ENCODE data around the gene PIGR. TPM values are rescaled to one million over a fixed set of nuclear protein-coding genes. Genes with fewer than 3 reads are reported as not detected.
A peak's percentile ranks its signal among the peaks of the same experiment; 100 is the strongest.

The PIGR gene
- total RNA-seq, 2 experiments from 2014 or later: 0.03 TPM; not detected in 1

DNA sequence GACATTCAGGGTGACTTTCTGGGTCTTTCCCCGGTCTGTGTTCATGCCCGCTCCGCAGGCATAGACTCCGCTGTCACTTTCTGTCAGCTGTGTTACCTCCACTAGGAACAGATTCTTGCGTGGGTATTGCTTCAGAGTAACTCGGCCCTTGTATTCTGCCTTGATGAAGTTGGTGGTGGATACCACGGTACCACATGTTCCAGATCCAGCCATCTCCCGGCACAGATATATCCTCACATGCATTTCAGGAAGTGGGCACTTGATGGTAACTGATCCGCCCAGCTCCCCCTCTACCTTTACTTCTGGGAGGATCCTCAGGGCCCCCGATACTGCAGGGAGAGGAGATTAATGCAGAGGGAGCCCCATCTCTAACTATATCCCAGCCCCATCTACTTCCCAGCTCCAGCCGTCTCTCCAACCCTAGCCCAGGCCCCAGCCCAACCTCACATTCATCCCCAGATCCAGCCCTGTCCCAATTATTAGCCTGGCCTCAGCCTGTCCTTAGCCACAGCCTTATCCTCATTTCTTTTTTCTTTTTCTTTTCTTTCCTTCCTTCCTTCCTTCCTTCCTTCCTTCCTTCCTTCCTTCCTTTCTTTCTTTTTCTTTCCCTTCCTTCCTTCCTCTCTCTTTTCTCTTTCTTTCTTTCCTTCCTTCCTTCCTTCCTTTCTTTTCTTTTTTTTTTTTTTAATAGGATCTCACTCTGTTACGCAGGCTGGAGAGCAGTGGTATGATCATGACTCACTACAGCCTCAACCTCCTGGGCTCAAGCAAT lies 32.3 kb downstream of the PIGR start:
- no peaks in the 10 kb centered on the region for H3K4me1 ChIP-seq (ENCODE audit: insufficient read depth, low read length, poor library complexity, severe bottlenecking)

DNA sequence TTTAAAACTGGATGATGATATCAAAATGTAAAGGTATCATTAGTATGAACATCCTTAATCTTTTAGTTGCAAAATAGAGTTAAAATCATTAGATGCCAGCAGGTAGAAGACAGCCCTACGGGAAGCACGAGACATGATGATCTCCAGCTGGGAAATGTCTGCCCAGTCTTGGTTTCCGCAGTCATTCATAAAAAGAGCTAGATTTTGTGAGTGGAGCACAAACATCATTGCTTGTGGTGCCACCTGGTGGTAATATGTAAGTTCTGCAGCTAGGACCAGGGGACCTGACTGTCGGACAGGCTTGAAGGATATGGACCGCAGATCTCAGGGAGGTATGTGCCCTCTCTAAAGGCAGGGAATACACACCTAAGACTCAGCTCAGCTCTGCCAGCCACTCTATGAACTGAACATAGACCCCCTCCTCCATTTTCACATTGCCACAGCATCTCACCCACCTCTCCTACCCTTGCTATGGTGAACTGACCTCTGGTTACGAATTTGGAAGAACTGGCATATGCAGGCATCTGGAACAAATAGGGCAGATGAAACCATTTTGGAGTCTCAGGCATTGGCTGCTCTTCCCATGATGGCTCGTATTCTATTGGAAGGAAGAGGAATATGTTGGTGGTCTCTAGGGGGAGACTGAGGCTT lies 33.7 kb downstream of the PIGR start:
- H3K27ac ChIP-seq (ENCODE audit: low read depth, low read length, poor library complexity, severe bottlenecking): no peak overlapping the region
- H3K4me3 ChIP-seq (ENCODE audit: low read depth, low read length, poor library complexity, severe bottlenecking): no peak overlapping the region
- H3K4me1 ChIP-seq (ENCODE audit: insufficient read depth, low read length, poor library complexity, severe bottlenecking): no peaks in the 10 kb centered on the region
- BruUV-seq (replicated peaks): no TSS peak
- no peaks in the 10 kb centered on the region for H3K36me3 ChIP-seq (ENCODE audit: insufficient read depth, low read length)
- DNase-seq (ENCODE audit: low spot score): peak; percentile 84
- TF ChIP-seq EZH2phosphoT487 (IDR thresholded peaks at IDR 0.05; ENCODE audit: borderline replicate concordance, low read depth, low read length): no peak
- TF ChIP-seq, protein P1, sequence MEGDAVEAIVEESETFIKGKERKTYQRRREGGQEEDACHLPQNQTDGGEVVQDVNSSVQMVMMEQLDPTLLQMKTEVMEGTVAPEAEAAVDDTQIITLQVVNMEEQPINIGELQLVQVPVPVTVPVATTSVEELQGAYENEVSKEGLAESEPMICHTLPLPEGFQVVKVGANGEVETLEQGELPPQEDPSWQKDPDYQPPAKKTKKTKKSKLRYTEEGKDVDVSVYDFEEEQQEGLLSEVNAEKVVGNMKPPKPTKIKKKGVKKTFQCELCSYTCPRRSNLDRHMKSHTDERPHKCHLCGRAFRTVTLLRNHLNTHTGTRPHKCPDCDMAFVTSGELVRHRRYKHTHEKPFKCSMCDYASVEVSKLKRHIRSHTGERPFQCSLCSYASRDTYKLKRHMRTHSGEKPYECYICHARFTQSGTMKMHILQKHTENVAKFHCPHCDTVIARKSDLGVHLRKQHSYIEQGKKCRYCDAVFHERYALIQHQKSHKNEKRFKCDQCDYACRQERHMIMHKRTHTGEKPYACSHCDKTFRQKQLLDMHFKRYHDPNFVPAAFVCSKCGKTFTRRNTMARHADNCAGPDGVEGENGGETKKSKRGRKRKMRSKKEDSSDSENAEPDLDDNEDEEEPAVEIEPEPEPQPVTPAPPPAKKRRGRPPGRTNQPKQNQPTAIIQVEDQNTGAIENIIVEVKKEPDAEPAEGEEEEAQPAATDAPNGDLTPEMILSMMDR (conservative IDR thresholded peaks at IDR 0.05; ENCODE audit: low read length): peak; percentile 90
- H3K79me2 ChIP-seq (ENCODE audit: insufficient read depth, low read depth, low read length): no peaks in the 10 kb centered on the region
- no peak overlapping the region for H2AFZ ChIP-seq (ENCODE audit: low read length)
- intact Hi-C loops (cut with micrococcal nuclease; ENCODE audit: unreplicated experiment): loop anchor here (1.0 to 5.0 kb wide), 6 partner anchors 21 to 304 kb away; partner anchors contain the start of gene IL20
- no peaks in the 10 kb centered on the region for H3K9me2 ChIP-seq (ENCODE audit: insufficient read depth, low read length)
- H3K9me3 ChIP-seq (ENCODE audit: low read length): no peaks in the 10 kb centered on the region
- no peaks in the 10 kb centered on the region for H4K20me1 ChIP-seq (ENCODE audit: insufficient read depth, low read length)
- CTCF ChIA-PET (ENCODE audit: unreplicated experiment): interaction anchor here (0.6 to 1.9 kb wide), 13 partner anchors 9 to 300 kb away, joined by 3 to 9 read pairs (median 4); partner anchors contain the start of genes DYRK3, FCMR and IL20
- no peak overlapping the region for H3K4me2 ChIP-seq (ENCODE audit: low read length)
- POLR2A ChIA-PET: interaction anchor here (0.6 to 2.2 kb wide), 4 partner anchors 10 to 343 kb away, joined by 4 to 7 read pairs (median 4); partner anchors contain the start of gene FCMR

More for the DNA sequence above, 32.3 kb downstream of the PIGR start:
- no peaks in the 10 kb centered on the region for H3K79me2 ChIP-seq (ENCODE audit: insufficient read depth, low read depth, low read length)
- H3K4me3 ChIP-seq (ENCODE audit: low read depth, low read length, poor library complexity, severe bottlenecking): no peak overlapping the region
- no peaks in the 10 kb centered on the region for H3K36me3 ChIP-seq (ENCODE audit: insufficient read depth, low read length)
- no peaks in the 10 kb centered on the region for H3K9me3 ChIP-seq (ENCODE audit: low read length)
- no TSS peak for BruUV-seq (replicated peaks)
- H3K27ac ChIP-seq (ENCODE audit: low read depth, low read length, poor library complexity, severe bottlenecking): no peak overlapping the region
- intact Hi-C loops (cut with micrococcal nuclease; ENCODE audit: unreplicated experiment): loop anchor here (2.0 to 5.0 kb wide), 2 partner anchors 47 to 305 kb away; partner anchors contain the start of gene IL20
- DNase-seq (ENCODE audit: low spot score): no peak
- TF ChIP-seq, protein P1 (conservative IDR thresholded peaks at IDR 0.05; ENCODE audit: low read length): no peak
- no peak for TF ChIP-seq EZH2phosphoT487 (IDR thresholded peaks at IDR 0.05; ENCODE audit: borderline replicate concordance, low read depth, low read length)
- POLR2A ChIA-PET: interaction anchor here (0.7 kb wide), 1 partner anchor 100 kb away, joined by 3 read pairs; no protein-coding TSS in a partner anchor
- H3K4me2 ChIP-seq (ENCODE audit: low read length): no peak overlapping the region
- no peaks in the 10 kb centered on the region for H4K20me1 ChIP-seq (ENCODE audit: insufficient read depth, low read length)
- no peak overlapping the region for H2AFZ ChIP-seq (ENCODE audit: low read length)
- CTCF ChIA-PET (ENCODE audit: unreplicated experiment): no interaction called here
- no peaks in the 10 kb centered on the region for H3K9me2 ChIP-seq (ENCODE audit: insufficient read depth, low read length)
